Thyroid gland (tissue), 4 donors: ENCODE data around the gene OR9G1.

Source experiments
- POLR2A ChIP-seq, 2 donors: fragments of 450-650 bp; IDR thresholded peaks; one replicate each; pipeline ENCODE4 v1.6.1; 2017; ENCODE audit warnings: antibody characterized with exemption in 2 of 2, mild to moderate bottlenecking in 2 of 2, moderate library complexity in 1 of 2
- TF ChIP-seq, protein P1 (sequence below), 6 experiments: fragments of 200-600 bp in 3 of 6; fragments of 450-650 bp in 3 of 6; sonication (generic) in 3 of 6; IDR thresholded peaks; one replicate each; pipeline ENCODE4 v1.5.1; 2016 to 2019; ENCODE audit warnings: antibody characterized with exemption in 6 of 6, mild to moderate bottlenecking in 2 of 6, inconsistent platforms in 1 of 6, moderate library complexity in 1 of 6

DNA sequence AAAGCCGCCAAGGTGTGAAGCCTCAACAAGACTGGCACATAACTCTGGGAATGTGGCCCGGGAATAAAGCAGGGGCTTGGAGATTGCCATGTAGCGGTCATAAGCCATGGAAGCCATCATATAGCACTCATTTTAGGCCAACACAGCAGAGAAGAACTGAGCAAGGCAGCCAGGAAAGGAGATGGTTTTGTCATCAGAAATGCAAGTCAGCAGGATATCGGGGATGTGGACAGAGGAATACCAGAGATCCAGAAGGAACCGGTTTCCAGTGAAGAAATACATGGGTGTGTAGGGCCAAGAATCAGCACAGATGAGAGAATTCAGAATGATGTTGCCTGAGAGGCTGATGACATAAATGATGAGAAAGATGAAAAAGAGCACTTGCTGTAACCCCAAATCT is 52.6 kb downstream of the OR9G1 start:
- TF ChIP-seq, protein P1, sequence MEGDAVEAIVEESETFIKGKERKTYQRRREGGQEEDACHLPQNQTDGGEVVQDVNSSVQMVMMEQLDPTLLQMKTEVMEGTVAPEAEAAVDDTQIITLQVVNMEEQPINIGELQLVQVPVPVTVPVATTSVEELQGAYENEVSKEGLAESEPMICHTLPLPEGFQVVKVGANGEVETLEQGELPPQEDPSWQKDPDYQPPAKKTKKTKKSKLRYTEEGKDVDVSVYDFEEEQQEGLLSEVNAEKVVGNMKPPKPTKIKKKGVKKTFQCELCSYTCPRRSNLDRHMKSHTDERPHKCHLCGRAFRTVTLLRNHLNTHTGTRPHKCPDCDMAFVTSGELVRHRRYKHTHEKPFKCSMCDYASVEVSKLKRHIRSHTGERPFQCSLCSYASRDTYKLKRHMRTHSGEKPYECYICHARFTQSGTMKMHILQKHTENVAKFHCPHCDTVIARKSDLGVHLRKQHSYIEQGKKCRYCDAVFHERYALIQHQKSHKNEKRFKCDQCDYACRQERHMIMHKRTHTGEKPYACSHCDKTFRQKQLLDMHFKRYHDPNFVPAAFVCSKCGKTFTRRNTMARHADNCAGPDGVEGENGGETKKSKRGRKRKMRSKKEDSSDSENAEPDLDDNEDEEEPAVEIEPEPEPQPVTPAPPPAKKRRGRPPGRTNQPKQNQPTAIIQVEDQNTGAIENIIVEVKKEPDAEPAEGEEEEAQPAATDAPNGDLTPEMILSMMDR (IDR thresholded peaks at IDR 0.05) = no peak
- TF ChIP-seq POLR2A (IDR thresholded peaks at IDR 0.05) = no peak
